SK-N-SH treated with all-trans-retinoic acid at 6 μM for 48 hours (cell line): ENCODE measurements around the gene RPS19.

Source experiments
- ARNTL ChIP-seq: fragments of 450-650 bp; formaldehyde crosslinking; IDR thresholded peaks from 2 replicates; pipeline ENCODE4 v1.5.0; 2020; ENCODE audit warnings: low read depth, mild to moderate bottlenecking, moderate library complexity, borderline replicate concordance
- ISL1 ChIP-seq: fragments of 250-450 bp; sonication (Bioruptor Pico); IDR thresholded peaks from 2 replicates; pipeline ENCODE4 v2.1.2; 2022; ENCODE audit warnings: mild to moderate bottlenecking, moderate library complexity
- PATZ1 ChIP-seq: fragments of 250-450 bp; sonication (Bioruptor Pico); IDR thresholded peaks from 2 replicates; pipeline ENCODE4 v1.8.0; 2020; ENCODE audit warnings: mild to moderate bottlenecking, moderate library complexity, borderline replicate concordance
- PPARA ChIP-seq: fragments of 250-450 bp; sonication (Bioruptor Pico); IDR thresholded peaks from 2 replicates; pipeline ENCODE4 v1.5.0; 2020; ENCODE audit warnings: mild to moderate bottlenecking, borderline replicate concordance
- TOX ChIP-seq: fragments of 250-450 bp; sonication (Bioruptor Pico); IDR thresholded peaks from 2 replicates; pipeline ENCODE4 v1.8.0; 2021; ENCODE audit warnings: mild to moderate bottlenecking, moderate library complexity, borderline replicate concordance
- TSHZ2 ChIP-seq: fragments of 250-450 bp; sonication (Bioruptor Pico); IDR thresholded peaks from 2 replicates; pipeline ENCODE4 v1.5.0; 2020; ENCODE audit warnings: mild to moderate bottlenecking, moderate library complexity
- ZNF565 ChIP-seq: fragments of 450-650 bp; formaldehyde crosslinking; conservative IDR thresholded peaks from 2 replicates; pipeline ENCODE4 v1.5.0; 2020; ENCODE audit warnings: low read depth, mild to moderate bottlenecking, moderate library complexity
- ZNF70 ChIP-seq: fragments of 450-650 bp; formaldehyde crosslinking; IDR thresholded peaks from 2 replicates; pipeline ENCODE4 v1.5.0; 2020; ENCODE audit warnings: mild to moderate bottlenecking, moderate library complexity
- TF ChIP-seq, protein P1 (sequence below): fragments of 250-450 bp; sonication (Bioruptor Pico); IDR thresholded peaks from 2 replicates; pipeline ENCODE4 v1.5.1; 2020; ENCODE audit warnings: low read depth, mild to moderate bottlenecking, moderate library complexity
- TF ChIP-seq, protein P2 (sequence below): fragments of 250-450 bp; sonication (Bioruptor Pico); IDR thresholded peaks from 2 replicates; pipeline ENCODE4 v1.8.0; 2021; ENCODE audit warnings: low read depth, mild to moderate bottlenecking, moderate library complexity, borderline replicate concordance

GRCh38 chr19:41843371-41843770, 16.7 kb upstream of the RPS19 start:
- TF ChIP-seq TOX (CRISPR knock-in tag) (no peak), ZNF70 (no peak), PPARA (CRISPR knock-in tag) (no peak), PATZ1 (CRISPR knock-in tag) (no peak), TSHZ2 (CRISPR knock-in tag) (no peak), ZNF565 (CRISPR knock-in tag) (no peak), ISL1 (CRISPR knock-in tag) (no peak), ARNTL (CRISPR knock-in tag) (no peak)
- TF ChIP-seq, protein P1, sequence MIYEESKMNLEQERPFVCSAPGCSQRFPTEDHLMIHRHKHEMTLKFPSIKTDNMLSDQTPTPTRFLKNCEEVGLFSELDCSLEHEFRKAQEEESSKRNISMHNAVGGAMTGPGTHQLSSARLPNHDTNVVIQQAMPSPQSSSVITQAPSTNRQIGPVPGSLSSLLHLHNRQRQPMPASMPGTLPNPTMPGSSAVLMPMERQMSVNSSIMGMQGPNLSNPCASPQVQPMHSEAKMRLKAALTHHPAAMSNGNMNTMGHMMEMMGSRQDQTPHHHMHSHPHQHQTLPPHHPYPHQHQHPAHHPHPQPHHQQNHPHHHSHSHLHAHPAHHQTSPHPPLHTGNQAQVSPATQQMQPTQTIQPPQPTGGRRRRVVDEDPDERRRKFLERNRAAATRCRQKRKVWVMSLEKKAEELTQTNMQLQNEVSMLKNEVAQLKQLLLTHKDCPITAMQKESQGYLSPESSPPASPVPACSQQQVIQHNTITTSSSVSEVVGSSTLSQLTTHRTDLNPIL = no peak
- TF ChIP-seq, protein P2, sequence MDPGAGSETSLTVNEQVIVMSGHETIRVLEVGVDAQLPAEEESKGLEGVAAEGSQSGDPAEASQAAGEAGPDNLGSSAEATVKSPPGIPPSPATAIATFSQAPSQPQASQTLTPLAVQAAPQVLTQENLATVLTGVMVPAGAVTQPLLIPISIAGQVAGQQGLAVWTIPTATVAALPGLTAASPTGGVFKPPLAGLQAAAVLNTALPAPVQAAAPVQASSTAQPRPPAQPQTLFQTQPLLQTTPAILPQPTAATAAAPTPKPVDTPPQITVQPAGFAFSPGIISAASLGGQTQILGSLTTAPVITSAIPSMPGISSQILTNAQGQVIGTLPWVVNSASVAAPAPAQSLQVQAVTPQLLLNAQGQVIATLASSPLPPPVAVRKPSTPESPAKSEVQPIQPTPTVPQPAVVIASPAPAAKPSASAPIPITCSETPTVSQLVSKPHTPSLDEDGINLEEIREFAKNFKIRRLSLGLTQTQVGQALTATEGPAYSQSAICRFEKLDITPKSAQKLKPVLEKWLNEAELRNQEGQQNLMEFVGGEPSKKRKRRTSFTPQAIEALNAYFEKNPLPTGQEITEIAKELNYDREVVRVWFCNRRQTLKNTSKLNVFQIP (CRISPR knock-in tag) = no peak
